GM12878 (cell line): ENCODE results near the gene PRKCQ.
A peak's percentile ranks its signal among the peaks of the same experiment; 100 is the strongest.

Experiments
- YY1 ChIP-seq: IDR thresholded peaks from 2 replicates; pipeline ENCODE4 v1.6.1; 2011; ENCODE audit warnings: low read depth, mild to moderate bottlenecking, low read length
- TF ChIP-seq, protein P1 (sequence below), 3 experiments: IDR thresholded peaks in 2 of 3; conservative IDR thresholded peaks in 1 of 3; 2 replicates each; pipeline ENCODE4 v1.5.1; 2011; ENCODE audit warnings: low read depth in 3 of 3, low read length in 3 of 3, mild to moderate bottlenecking in 3 of 3, control low read depth in 2 of 3, moderate library complexity in 2 of 3, inconsistent platforms in 1 of 3, mixed read lengths in 1 of 3; ENCODE audit not compliant: control insufficient read depth in 2 of 3, insufficient read depth in 1 of 3; ENCODE audit errors: extremely low read depth in 1 of 3

DNA sequence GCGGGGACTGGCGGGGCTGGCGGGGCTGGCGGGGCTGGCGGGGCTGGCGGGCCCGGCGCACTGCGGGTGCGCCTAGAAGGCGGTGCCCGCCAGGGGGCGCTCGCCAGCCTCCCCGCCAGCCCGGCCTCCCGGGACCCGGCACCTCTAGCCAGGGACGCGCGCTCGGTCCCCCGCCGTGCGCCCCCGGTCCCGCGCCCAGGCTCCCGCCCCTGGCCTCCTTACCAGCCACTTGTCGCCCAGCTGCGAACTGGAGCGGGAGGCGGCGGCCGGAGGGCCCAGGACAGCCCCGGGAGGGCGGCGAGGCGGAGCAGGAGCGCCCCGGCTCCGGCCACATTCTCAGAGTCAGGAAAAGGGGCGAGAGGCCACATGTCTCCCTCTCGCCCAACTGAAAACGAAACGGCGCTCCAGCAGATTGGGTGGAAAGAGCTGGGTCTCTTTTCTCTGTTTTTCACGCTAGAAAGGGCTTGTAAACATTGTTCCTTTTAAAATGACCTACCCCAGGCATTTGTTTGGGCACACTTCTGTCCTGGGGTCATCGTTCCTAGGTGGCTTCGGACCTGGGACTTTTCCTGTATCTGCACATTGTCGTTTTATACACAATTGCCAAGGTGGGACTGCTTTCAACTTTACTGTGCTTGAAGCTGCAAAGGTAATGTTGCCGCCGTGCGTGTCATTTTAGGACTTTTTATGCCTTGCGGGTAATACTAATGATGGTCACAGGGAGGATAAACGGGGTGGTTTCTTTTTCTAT, 378 bp upstream of the PRKCQ start:
- TF ChIP-seq, protein P1, sequence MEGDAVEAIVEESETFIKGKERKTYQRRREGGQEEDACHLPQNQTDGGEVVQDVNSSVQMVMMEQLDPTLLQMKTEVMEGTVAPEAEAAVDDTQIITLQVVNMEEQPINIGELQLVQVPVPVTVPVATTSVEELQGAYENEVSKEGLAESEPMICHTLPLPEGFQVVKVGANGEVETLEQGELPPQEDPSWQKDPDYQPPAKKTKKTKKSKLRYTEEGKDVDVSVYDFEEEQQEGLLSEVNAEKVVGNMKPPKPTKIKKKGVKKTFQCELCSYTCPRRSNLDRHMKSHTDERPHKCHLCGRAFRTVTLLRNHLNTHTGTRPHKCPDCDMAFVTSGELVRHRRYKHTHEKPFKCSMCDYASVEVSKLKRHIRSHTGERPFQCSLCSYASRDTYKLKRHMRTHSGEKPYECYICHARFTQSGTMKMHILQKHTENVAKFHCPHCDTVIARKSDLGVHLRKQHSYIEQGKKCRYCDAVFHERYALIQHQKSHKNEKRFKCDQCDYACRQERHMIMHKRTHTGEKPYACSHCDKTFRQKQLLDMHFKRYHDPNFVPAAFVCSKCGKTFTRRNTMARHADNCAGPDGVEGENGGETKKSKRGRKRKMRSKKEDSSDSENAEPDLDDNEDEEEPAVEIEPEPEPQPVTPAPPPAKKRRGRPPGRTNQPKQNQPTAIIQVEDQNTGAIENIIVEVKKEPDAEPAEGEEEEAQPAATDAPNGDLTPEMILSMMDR (IDR thresholded peaks at IDR 0.05 in 2 of 3, conservative IDR thresholded peaks at IDR 0.05 in 1 of 3; ENCODE audit: control insufficient read depth in 2 of 3, extremely low read depth in 1 of 3, insufficient read depth in 1 of 3, low read depth in 3 of 3, low read length in 3 of 3), result peak; percentile 25 to 61 (median 52); a peak in 4 of 6 replicates
- TF ChIP-seq YY1, result peak; percentile 35; the same call in 1 of the 2 replicates
